DOHH2 (cell line): ENCODE results near the gene ARIH1.

Experiments used
- H3F3A ChIP-seq: fragments of 200-600 bp; sonication (generic), shearing (Covaris generic); 2 replicates; pipeline ENCODE4 v1.6.0; 2016; ENCODE audit warnings: antibody characterized with exemption, mild to moderate bottlenecking; ENCODE audit not compliant: control insufficient read depth, insufficient read depth
- H3K27ac ChIP-seq: fragments of 200-600 bp; sonication (generic); 2 replicates; pipeline ENCODE4 v1.5.1; 2014; ENCODE audit warnings: low read depth, mild to moderate bottlenecking, low read length, moderate library complexity
- H3K27me3 ChIP-seq: fragments of 200-600 bp; sonication (generic); 2 replicates; pipeline ENCODE4 v1.6.1; 2014; ENCODE audit warnings: mild to moderate bottlenecking, low read length, mixed read lengths; ENCODE audit not compliant: control insufficient read depth
- H3K36me3 ChIP-seq: fragments of 200-600 bp; sonication (generic); 2 replicates; pipeline ENCODE4 v1.6.1; 2014; ENCODE audit warnings: mild to moderate bottlenecking, low read length, moderate library complexity, mixed read lengths; ENCODE audit not compliant: control insufficient read depth
- H3K4me1 ChIP-seq: fragments of 200-600 bp; sonication (generic); 2 replicates; pipeline ENCODE4 v1.6.1; 2014; ENCODE audit warnings: mild to moderate bottlenecking, low read length, mixed read lengths; ENCODE audit not compliant: control insufficient read depth
- H3K4me2 ChIP-seq: fragments of 200-600 bp; sonication (generic); 2 replicates; pipeline ENCODE4 v1.6.0; 2014; ENCODE audit warnings: mild to moderate bottlenecking, low read length, moderate library complexity
- H3K4me3 ChIP-seq: fragments of 200-600 bp; sonication (generic); 2 replicates; pipeline ENCODE4 v1.5.1; 2014; ENCODE audit warnings: mild to moderate bottlenecking, low read length, mixed read lengths
- H3K79me2 ChIP-seq: fragments of 200-600 bp; sonication (generic); 2 replicates; pipeline ENCODE4 v1.6.1; 2014; ENCODE audit warnings: mild to moderate bottlenecking, low read length, mixed read lengths; ENCODE audit not compliant: control insufficient read depth
- H3K9me2 ChIP-seq: fragments of 200-600 bp; sonication (generic); replicated peaks from 2 replicates; pipeline ENCODE4 v1.6.1; 2014; ENCODE audit warnings: mild to moderate bottlenecking, low read length, mixed read lengths; ENCODE audit not compliant: control insufficient read depth
- H3K9me3 ChIP-seq: fragments of 200-600 bp; sonication (generic); 2 replicates; pipeline ENCODE4 v1.6.1; 2014; ENCODE audit warnings: antibody characterized with exemption, low read length, mixed read lengths; ENCODE audit not compliant: control insufficient read depth, insufficient read depth
- H4K20me1 ChIP-seq: fragments of 200-600 bp; sonication (generic); 2 replicates; pipeline ENCODE4 v1.6.0; 2014; ENCODE audit warnings: low read depth, mild to moderate bottlenecking, antibody characterized with exemption, low read length, moderate library complexity; ENCODE audit not compliant: control insufficient read depth, insufficient read depth
- EZH2phosphoT487 ChIP-seq: fragments of 200-600 bp; sonication (generic); IDR thresholded peaks from 2 replicates; pipeline ENCODE4 v1.6.1; 2017; ENCODE audit warnings: borderline replicate concordance, mild to moderate bottlenecking, antibody characterized with exemption, low read length, moderate library complexity, mixed read lengths
- TF ChIP-seq, protein P1 (sequence below): fragments of 200-600 bp; sonication (generic); IDR thresholded peaks from one replicate; pipeline ENCODE4 v1.5.1; 2014; ENCODE audit warnings: antibody characterized with exemption, mild to moderate bottlenecking, low read depth, low read length; ENCODE audit not compliant: poor library complexity, severe bottlenecking

ARIH1 gene

DNA sequence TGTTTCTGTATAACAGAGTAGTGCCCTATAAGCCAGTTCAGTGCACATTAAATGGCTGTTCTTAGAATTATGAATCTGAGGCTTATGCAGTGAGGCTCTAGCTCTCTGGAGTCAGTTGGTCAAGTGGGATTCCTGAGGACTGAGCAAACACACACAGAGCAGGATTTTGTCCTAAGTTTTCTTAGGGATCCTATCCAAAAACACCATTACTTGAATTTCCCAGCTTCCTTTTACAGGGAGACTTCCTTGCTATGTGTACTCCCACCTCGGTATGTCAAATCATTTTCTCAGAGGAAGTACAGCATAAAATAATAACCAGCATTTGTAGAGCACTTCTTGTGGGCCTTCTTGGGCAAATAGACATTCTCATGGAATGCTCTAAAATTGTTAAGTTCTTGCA, 117.2 kb downstream of the ARIH1 start:
- Histone ChIP-seq H3K9me2 (no peaks in the 10 kb centered on the region), H3K4me2 (no peak overlapping the region), H3K79me2 (no peaks in the 10 kb centered on the region), H4K20me1 (no peaks in the 10 kb centered on the region), H3K4me3 (no peak overlapping the region), H3K36me3 (no peaks in the 10 kb centered on the region), H3F3A (no peaks in the 10 kb centered on the region), H3K4me1 (no peaks in the 10 kb centered on the region), H3K9me3 (no peaks in the 10 kb centered on the region), H3K27me3 (no peaks in the 10 kb centered on the region), H3K27ac (no peak overlapping the region)
- no peak for TF ChIP-seq EZH2phosphoT487
- TF ChIP-seq, protein P1, sequence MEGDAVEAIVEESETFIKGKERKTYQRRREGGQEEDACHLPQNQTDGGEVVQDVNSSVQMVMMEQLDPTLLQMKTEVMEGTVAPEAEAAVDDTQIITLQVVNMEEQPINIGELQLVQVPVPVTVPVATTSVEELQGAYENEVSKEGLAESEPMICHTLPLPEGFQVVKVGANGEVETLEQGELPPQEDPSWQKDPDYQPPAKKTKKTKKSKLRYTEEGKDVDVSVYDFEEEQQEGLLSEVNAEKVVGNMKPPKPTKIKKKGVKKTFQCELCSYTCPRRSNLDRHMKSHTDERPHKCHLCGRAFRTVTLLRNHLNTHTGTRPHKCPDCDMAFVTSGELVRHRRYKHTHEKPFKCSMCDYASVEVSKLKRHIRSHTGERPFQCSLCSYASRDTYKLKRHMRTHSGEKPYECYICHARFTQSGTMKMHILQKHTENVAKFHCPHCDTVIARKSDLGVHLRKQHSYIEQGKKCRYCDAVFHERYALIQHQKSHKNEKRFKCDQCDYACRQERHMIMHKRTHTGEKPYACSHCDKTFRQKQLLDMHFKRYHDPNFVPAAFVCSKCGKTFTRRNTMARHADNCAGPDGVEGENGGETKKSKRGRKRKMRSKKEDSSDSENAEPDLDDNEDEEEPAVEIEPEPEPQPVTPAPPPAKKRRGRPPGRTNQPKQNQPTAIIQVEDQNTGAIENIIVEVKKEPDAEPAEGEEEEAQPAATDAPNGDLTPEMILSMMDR: no peak

DNA sequence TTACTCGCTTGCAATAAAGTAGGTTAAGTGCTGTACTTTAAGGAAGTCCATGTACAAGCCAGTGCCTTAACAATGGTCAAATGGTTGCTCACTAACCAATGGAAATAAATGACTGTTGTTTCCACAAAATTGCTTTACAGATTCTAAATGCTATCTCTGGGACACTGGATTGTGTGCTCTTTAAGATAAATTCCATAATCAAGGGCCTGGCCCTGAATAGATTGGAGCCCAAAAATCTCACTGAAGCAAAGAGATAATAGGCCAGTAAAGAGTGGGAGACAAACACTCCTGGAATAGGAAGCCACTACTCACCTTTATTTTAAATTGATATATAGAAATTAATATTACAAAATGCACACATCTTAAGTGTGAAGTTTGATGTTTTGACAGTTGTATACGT, 118.0 kb downstream of the ARIH1 start:
- H3K79me2 ChIP-seq: no peaks in the 10 kb centered on the region

DNA sequence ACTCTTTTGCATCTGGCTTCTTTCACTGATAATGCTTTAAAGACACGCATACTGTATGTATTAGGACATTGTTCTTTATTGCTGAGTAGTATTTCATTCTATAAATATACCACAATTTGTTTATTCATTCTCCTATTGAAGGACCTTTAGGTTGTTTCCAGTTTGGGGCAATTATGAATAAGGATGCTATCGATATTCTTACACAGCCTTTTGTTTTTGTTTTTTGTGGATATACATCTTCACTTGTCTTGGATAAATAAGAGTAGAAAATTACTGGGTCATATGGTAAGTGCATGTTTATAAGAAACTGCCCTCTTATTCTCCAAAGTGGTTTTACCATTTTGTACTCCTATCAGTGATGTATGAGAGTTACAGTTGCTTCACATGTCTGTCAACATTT, 118.5 kb downstream of the ARIH1 start:
- Histone ChIP-seq H3K27ac (no peak overlapping the region), H3K9me3 (no peaks in the 10 kb centered on the region), H3K4me3 (no peak overlapping the region), H3F3A (no peaks in the 10 kb centered on the region), H3K4me2 (no peak overlapping the region), H3K9me2 (no peaks in the 10 kb centered on the region), H3K4me1 (no peaks in the 10 kb centered on the region), H4K20me1 (no peaks in the 10 kb centered on the region), H3K79me2 (no peaks in the 10 kb centered on the region), H3K36me3 (no peaks in the 10 kb centered on the region), H3K27me3 (0 out of 2 replicates have a peak, but pooled peaks cover 2% of the 10 kb centered on the region)
- TF ChIP-seq, protein P1: no peak

More for the DNA sequence above, 118.0 kb downstream of the ARIH1 start:
- no peaks in the 10 kb centered on the region for H3K27me3 ChIP-seq
- no peaks in the 10 kb centered on the region for H3K9me2 ChIP-seq
- H3K4me2 ChIP-seq: no peak overlapping the region
- no peak for TF ChIP-seq EZH2phosphoT487
- TF ChIP-seq, protein P1: no peak
- no peaks in the 10 kb centered on the region for H3K36me3 ChIP-seq
- H3K4me3 ChIP-seq: no peak overlapping the region
- no peaks in the 10 kb centered on the region for H3K9me3 ChIP-seq
- no peak overlapping the region for H3K27ac ChIP-seq
- no peaks in the 10 kb centered on the region for H4K20me1 ChIP-seq
- no peaks in the 10 kb centered on the region for H3F3A ChIP-seq
- no peaks in the 10 kb centered on the region for H3K4me1 ChIP-seq

DNA sequence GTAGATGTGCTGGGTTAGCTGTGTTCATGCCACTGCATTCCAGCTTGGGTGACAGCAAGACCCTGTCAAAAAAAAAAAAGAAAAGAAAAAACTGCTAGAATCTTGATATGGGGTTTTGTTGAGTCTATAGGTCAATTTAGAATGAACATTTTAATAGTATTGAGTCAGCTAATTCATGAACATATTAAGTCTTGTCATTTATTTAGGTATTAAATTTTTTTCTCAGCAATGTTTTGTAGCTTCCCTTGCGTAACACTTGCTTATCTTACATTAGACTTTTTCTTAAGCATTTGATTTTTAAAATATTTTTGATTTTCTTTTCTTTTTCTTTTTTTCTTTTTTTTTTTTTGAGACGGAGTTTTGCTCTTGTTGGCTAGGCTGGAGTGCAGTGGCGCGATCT, 119.7 kb downstream of the ARIH1 start:
- Histone ChIP-seq H3K4me3 (no peak overlapping the region), H3K4me2 (no peak overlapping the region), H3K9me2 (no peaks in the 10 kb centered on the region), H3K27ac (no peak overlapping the region), H3K4me1 (no peaks in the 10 kb centered on the region), H4K20me1 (no peaks in the 10 kb centered on the region), H3F3A (no peaks in the 10 kb centered on the region), H3K9me3 (no peaks in the 10 kb centered on the region), H3K36me3 (no peaks in the 10 kb centered on the region), H3K27me3 (0 out of 2 replicates have a peak, but pooled peaks cover 2% of the 10 kb centered on the region), H3K79me2 (no peaks in the 10 kb centered on the region)
- TF ChIP-seq EZH2phosphoT487: no peak
- TF ChIP-seq, protein P1: no peak
